HepG2 (cell line): ENCODE data around the gene PYY. TPM values are rescaled to one million over a fixed set of nuclear protein-coding genes. Genes with fewer than 3 reads are reported as not detected.

Experiments
- CEBPB ChIP-seq: IDR thresholded peaks from 2 replicates; pipeline ENCODE4 v1.6.1; 2011; ENCODE audit warnings: low read depth, low read length, improper control_type of control experiment, borderline replicate concordance
- CREM ChIP-seq, 2 experiments: sonication (generic) in 1 of 2; formaldehyde crosslinking in 1 of 2; IDR thresholded peaks; 2 replicates each; pipeline versions ENCODE4 v1.4.0 to v1.6.1; 2016 to 2020; ENCODE audit warnings: antibody characterized with exemption in 1 of 2, mild to moderate bottlenecking in 1 of 2, missing genetic modification reagents in 1 of 2
- EEA1 ChIP-seq: sonication (generic); formaldehyde crosslinking; IDR thresholded peaks from 2 replicates; pipeline ENCODE4 v1.5.1; 2020; ENCODE audit warnings: mild to moderate bottlenecking, missing genetic modification reagents, borderline replicate concordance
- MBD4 ChIP-seq: IDR thresholded peaks from 2 replicates; pipeline ENCODE4 v1.6.1; 2012; ENCODE audit warnings: low read length, inconsistent platforms, borderline replicate concordance
- NFKB2 ChIP-seq: sonication (generic); formaldehyde crosslinking; IDR thresholded peaks from 2 replicates; pipeline ENCODE4 v1.4.0; 2020; ENCODE audit warnings: missing genetic modification reagents, borderline replicate concordance
- PCBP2 ChIP-seq: fragments of 200-400 bp; formaldehyde crosslinking; optimal IDR thresholded peaks from 2 replicates; pipeline ENCODE3; 2018; ENCODE audit warnings: low read length, low read depth; ENCODE audit not compliant: poor library complexity, severe bottlenecking
- POGK ChIP-seq: sonication (generic); formaldehyde crosslinking; conservative IDR thresholded peaks from 2 replicates; pipeline ENCODE4 v1.8.0; 2022; ENCODE audit warnings: mild to moderate bottlenecking, moderate library complexity, missing genetic modification reagents
- RFXANK ChIP-seq: IDR thresholded peaks from 2 replicates; pipeline ENCODE4 v1.6.1; 2016
- SNAPC2 ChIP-seq: sonication (generic); formaldehyde crosslinking; IDR thresholded peaks from 2 replicates; pipeline ENCODE4 v1.8.1; 2022; ENCODE audit warnings: mild to moderate bottlenecking, missing genetic modification reagents
- ZNF124 ChIP-seq: sonication (generic); formaldehyde crosslinking; IDR thresholded peaks from 2 replicates; pipeline ENCODE4 v1.4.0; 2020; ENCODE audit warnings: missing genetic modification reagents
- ZNF234 ChIP-seq: sonication (generic); formaldehyde crosslinking; conservative IDR thresholded peaks from 2 replicates; pipeline ENCODE4 v1.5.1; 2020; ENCODE audit warnings: mild to moderate bottlenecking, missing genetic modification reagents
- ZNF382 ChIP-seq: sonication (generic); formaldehyde crosslinking; IDR thresholded peaks from 2 replicates; pipeline ENCODE4 v1.5.0; 2020; ENCODE audit warnings: missing genetic modification reagents, mild to moderate bottlenecking, borderline replicate concordance
- ZNF720 ChIP-seq: sonication (generic); formaldehyde crosslinking; IDR thresholded peaks from 2 replicates; pipeline ENCODE4 v1.4.0; 2020; ENCODE audit warnings: missing genetic modification reagents
- ZNF83 ChIP-seq: sonication (generic); formaldehyde crosslinking; IDR thresholded peaks from 2 replicates; pipeline ENCODE4 v1.4.0; 2020; ENCODE audit warnings: missing genetic modification reagents, mild to moderate bottlenecking, borderline replicate concordance
- polyA plus RNA-seq, 8 experiments: library from polyadenylated mRNA; depleted of rRNA in 3 of 8; stranded (reverse) in 7 of 8; unstranded in 1 of 8; fragments of >200 nt; fragmentation: Illumina TruSeq in 4 of 8; extraction: Trizol in 4 of 8; gene quantifications; 2 replicates each; pipeline versions ENCODE4 v1.2.1 to v1.2.3, GENCODE V29; 2011 to 2016; ENCODE audit warnings: low read depth in 4 of 8, missing spikeins in 1 of 8, mixed read lengths in 1 of 8; ENCODE audit not compliant: insufficient read depth in 1 of 8
- total RNA-seq, 5 experiments: library from RNA; depleted of rRNA; stranded (reverse); fragments of >200 nt; fragmentation: Illumina TruSeq; extraction: Trizol; gene quantifications; 2 replicates each; pipeline ENCODE4 v1.2.3, GENCODE V29; 2016; ENCODE audit warnings: low read depth in 1 of 5
- TF ChIP-seq, protein P1 (sequence below): sonication (generic); formaldehyde crosslinking; IDR thresholded peaks from 2 replicates; pipeline ENCODE4 v1.4.0; 2020; ENCODE audit warnings: mild to moderate bottlenecking, missing genetic modification reagents
- TF ChIP-seq, protein P2 (sequence below): IDR thresholded peaks from 2 replicates; pipeline ENCODE4 v1.6.1; 2012; ENCODE audit warnings: low read length, improper control_type of control experiment
- TF ChIP-seq, protein P3 (sequence below): IDR thresholded peaks from 2 replicates; pipeline ENCODE4 v1.6.1; 2016; ENCODE audit warnings: missing compliant biosample characterization, missing genetic modification reagents, borderline replicate concordance
- TF ChIP-seq, protein P4 (sequence below): sonication (generic); formaldehyde crosslinking; IDR thresholded peaks from 2 replicates; pipeline ENCODE4 v1.4.0; 2020; ENCODE audit warnings: missing genetic modification reagents

Gene PYY
- total and polyA plus RNA-seq, 2 of the 13 experiments (the other 11 are each of a cell fraction or from before 2014, with no cell fraction given), result 0.25 TPM; not detected in 1

DNA sequence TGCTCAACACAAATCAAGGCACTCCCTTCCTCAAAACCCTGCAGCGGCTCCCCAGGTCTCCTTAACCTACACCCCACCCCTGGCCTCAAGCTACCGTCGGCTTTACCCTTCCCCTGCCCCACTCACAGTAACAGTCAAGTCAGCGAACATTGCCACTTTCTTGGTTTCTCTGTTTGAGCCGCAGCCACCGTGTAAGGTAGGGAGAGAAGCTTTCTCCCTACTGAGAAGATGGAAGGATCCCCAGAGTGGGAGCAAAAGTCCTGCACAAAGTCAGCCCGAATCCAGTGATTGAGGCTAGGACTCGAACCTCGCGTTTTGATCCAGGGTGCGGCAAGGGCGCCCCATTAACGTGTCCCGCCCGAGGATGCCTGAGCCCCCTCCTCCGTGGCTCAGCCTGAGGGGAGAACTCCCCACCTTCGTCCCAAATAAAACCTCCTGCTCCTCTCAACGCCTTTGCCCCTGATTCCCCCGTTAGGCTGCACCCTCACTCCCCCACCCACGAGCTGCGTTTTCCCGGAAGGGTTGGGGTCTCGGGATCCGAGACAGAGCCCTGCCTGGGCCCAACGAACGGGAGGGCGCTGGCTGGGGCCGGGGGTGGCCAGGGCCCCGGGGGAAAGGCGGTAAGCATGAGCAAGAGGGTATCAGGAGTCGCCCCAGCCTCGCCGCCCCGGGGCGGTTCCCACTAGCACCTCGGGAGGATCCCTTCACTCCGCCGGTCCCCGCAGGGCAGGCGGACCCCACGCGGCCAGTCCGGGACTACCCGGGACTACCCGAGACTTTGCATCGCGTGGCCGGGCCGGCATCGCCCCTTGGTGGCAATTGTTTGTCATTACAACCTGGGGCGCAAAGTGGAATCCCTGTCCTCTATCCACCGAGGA is 40.8 kb upstream of the PYY start (continued):
- TF ChIP-seq, protein P1, sequence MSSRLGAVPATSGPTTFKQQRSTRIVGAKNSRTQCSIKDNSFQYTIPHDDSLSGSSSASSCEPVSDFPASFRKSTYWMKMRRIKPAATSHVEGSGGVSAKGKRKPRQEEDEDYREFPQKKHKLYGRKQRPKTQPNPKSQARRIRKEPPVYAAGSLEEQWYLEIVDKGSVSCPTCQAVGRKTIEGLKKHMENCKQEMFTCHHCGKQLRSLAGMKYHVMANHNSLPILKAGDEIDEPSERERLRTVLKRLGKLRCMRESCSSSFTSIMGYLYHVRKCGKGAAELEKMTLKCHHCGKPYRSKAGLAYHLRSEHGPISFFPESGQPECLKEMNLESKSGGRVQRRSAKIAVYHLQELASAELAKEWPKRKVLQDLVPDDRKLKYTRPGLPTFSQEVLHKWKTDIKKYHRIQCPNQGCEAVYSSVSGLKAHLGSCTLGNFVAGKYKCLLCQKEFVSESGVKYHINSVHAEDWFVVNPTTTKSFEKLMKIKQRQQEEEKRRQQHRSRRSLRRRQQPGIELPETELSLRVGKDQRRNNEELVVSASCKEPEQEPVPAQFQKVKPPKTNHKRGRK (CRISPR knock-in tag), result no peak
- TF ChIP-seq ZNF124 (CRISPR knock-in tag) (0 out of 2 replicates have a peak, but pooled peaks have one; percentile 69), ZNF720 (CRISPR knock-in tag) (no peak), CREM (IDR thresholded peaks at IDR 0.05) (no peak), CREM (CRISPR knock-in tag; IDR thresholded peaks at IDR 0.05) (no peak), SNAPC2 (CRISPR knock-in tag) (no peak), PCBP2 (no peak), MBD4 (no peak), NFKB2 (CRISPR knock-in tag) (peak; percentile 66; the same call in 1 of the 2 replicates), ZNF382 (CRISPR knock-in tag) (no peak), ZNF234 (CRISPR knock-in tag) (no peak), CEBPB (no peak), POGK (CRISPR knock-in tag) (peak; percentile 57; the same call in 1 of the 2 replicates), RFXANK (no peak), EEA1 (CRISPR knock-in tag) (0 out of 2 replicates have a peak, but pooled peaks have one; percentile 62), ZNF83 (CRISPR knock-in tag) (no peak)
- TF ChIP-seq, protein P2, sequence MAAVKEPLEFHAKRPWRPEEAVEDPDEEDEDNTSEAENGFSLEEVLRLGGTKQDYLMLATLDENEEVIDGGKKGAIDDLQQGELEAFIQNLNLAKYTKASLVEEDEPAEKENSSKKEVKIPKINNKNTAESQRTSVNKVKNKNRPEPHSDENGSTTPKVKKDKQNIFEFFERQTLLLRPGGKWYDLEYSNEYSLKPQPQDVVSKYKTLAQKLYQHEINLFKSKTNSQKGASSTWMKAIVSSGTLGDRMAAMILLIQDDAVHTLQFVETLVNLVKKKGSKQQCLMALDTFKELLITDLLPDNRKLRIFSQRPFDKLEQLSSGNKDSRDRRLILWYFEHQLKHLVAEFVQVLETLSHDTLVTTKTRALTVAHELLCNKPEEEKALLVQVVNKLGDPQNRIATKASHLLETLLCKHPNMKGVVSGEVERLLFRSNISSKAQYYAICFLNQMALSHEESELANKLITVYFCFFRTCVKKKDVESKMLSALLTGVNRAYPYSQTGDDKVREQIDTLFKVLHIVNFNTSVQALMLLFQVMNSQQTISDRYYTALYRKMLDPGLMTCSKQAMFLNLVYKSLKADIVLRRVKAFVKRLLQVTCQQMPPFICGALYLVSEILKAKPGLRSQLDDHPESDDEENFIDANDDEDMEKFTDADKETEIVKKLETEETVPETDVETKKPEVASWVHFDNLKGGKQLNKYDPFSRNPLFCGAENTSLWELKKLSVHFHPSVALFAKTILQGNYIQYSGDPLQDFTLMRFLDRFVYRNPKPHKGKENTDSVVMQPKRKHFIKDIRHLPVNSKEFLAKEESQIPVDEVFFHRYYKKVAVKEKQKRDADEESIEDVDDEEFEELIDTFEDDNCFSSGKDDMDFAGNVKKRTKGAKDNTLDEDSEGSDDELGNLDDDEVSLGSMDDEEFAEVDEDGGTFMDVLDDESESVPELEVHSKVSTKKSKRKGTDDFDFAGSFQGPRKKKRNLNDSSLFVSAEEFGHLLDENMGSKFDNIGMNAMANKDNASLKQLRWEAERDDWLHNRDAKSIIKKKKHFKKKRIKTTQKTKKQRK, result no peak
- TF ChIP-seq, protein P3, sequence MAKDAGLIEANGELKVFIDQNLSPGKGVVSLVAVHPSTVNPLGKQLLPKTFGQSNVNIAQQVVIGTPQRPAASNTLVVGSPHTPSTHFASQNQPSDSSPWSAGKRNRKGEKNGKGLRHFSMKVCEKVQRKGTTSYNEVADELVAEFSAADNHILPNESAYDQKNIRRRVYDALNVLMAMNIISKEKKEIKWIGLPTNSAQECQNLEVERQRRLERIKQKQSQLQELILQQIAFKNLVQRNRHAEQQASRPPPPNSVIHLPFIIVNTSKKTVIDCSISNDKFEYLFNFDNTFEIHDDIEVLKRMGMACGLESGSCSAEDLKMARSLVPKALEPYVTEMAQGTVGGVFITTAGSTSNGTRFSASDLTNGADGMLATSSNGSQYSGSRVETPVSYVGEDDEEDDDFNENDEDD (CRISPR knock-in tag), result no peak
- TF ChIP-seq, protein P4, sequence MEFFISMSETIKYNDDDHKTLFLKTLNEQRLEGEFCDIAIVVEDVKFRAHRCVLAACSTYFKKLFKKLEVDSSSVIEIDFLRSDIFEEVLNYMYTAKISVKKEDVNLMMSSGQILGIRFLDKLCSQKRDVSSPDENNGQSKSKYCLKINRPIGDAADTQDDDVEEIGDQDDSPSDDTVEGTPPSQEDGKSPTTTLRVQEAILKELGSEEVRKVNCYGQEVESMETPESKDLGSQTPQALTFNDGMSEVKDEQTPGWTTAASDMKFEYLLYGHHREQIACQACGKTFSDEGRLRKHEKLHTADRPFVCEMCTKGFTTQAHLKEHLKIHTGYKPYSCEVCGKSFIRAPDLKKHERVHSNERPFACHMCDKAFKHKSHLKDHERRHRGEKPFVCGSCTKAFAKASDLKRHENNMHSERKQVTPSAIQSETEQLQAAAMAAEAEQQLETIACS (CRISPR knock-in tag), result no peak
